Uterus (tissue), 4 donors: ENCODE measurements around the gene CDR2L. TPM values are rescaled to one million over a fixed set of nuclear protein-coding genes. Genes with fewer than 3 reads are reported as not detected.

Experiments used
- small RNA-seq: library from RNA; depleted of rRNA; stranded (forward); fragments of <200 nt; gene quantifications from one replicate; pipeline ENCODE3, GENCODE V24; 2016
- total RNA-seq, 4 donors: library from RNA; depleted of rRNA in 3 of 4; stranded (reverse); fragments of >200 nt in 3 of 4; gene quantifications; one replicate each; pipeline versions ENCODE4 v1.1.0 to v1.2.4, GENCODE V29; 2014 to 2023
- donor health status: DM: yes; HTN: yes; CAD: no.

Gene CDR2L
- total RNA-seq, 4 donors from 2014 or later, result 4.7 to 25.4 (median 6.7) TPM

Small RNAs within 50 kb of the gene (small RNA-seq; reads per million reads assigned to genes)
- not detected for gene RN7SL573P
- gene RNU6-362P, result not detected

Other genes with a start within 250 kb of the CDR2L start
- 10 to 100 TPM in 3 of 4 donors, 1 to 10 TPM in 1; 3.3 to 16.9 (median 12.0) TPM for gene NHERF1, start 239.0 kb upstream of the CDR2L start, total RNA-seq
- gene NAT9, start 211.3 kb upstream of the CDR2L start, total RNA-seq, result 10 to 100 TPM in 3 of 4 donors, 1 to 10 TPM in 1; 5.4 to 53.3 (median 33.9) TPM
- under 1 TPM in 2 of 4 donors, not detected in 2; 0.55 to 0.90 TPM for gene GRIN2C, start 127.7 kb upstream of the CDR2L start, total RNA-seq
- 10 to 100 TPM in 1 of 4 donors, 1 to 10 TPM in 2, not detected in 1; 5.1 to 13.4 (median 7.2) TPM for gene FDXR, start 114.6 kb upstream of the CDR2L start, total RNA-seq
- gene FADS6, start 94.0 kb upstream of the CDR2L start, total RNA-seq, result not detected
- gene USH1G, start 64.4 kb upstream of the CDR2L start, total RNA-seq, result 1 to 10 TPM in 2 of 4 donors, not detected in 2; 1.5 to 6.1 TPM
- under 1 TPM in 1 of 4 donors, not detected in 3; 0.46 TPM for gene OTOP2, start 63.4 kb upstream of the CDR2L start, total RNA-seq
- gene OTOP3, start 51.7 kb upstream of the CDR2L start, total RNA-seq, result not detected
- 10 to 100 TPM in 2 of 4 donors, 1 to 10 TPM in 2; 4.4 to 46.2 (median 22.6) TPM for gene HID1, start 14.9 kb upstream of the CDR2L start, total RNA-seq
- gene MRPL58, start 25.0 kb downstream of the CDR2L start, total RNA-seq, result 10 to 100 TPM; 18.2 to 26.4 (median 20.8) TPM
- 100 to 1,000 TPM; 117 to 282 (median 168) TPM for gene ATP5PD, start 59.3 kb downstream of the CDR2L start, total RNA-seq
- gene KCTD2, start 59.6 kb downstream of the CDR2L start, total RNA-seq, result 10 to 100 TPM in 2 of 4 donors, 1 to 10 TPM in 2; 2.4 to 39.0 (median 15.0) TPM
- 10 to 100 TPM in 2 of 4 donors, 1 to 10 TPM in 1, not detected in 1; 4.1 to 17.5 (median 12.1) TPM for gene SLC16A5, start 100.3 kb downstream of the CDR2L start, total RNA-seq
- gene ARMC7, start 122.3 kb downstream of the CDR2L start, total RNA-seq, result 1 to 10 TPM in 2 of 4 donors, under 1 TPM in 2; 0.29 to 9.2 (median 2.0) TPM
- gene NT5C, start 144.1 kb downstream of the CDR2L start, total RNA-seq, result 10 to 100 TPM; 30.2 to 60.0 (median 44.9) TPM
- gene JPT1, start 166.9 kb downstream of the CDR2L start, total RNA-seq, result 10 to 100 TPM in 2 of 4 donors, 1 to 10 TPM in 2; 3.6 to 46.8 (median 11.6) TPM
- 100 to 1,000 TPM in 2 of 4 donors, 10 to 100 TPM in 2; 57.4 to 427 (median 102) TPM for gene SUMO2, start 195.3 kb downstream of the CDR2L start, total RNA-seq
- 100 to 1,000 TPM in 1 of 4 donors, 10 to 100 TPM in 3; 17.1 to 108 (median 39.1) TPM for gene NUP85, start 218.0 kb downstream of the CDR2L start, total RNA-seq